Bone marrow (tissue), 2 donors: ENCODE results near the gene PROK2.

Source experiments
- DNase-seq, 2 donors: peaks; one replicate each; lab custom pipeline; 2025; lab: John Stamatoyannopoulos, UW

Gene PROK2

DNA sequence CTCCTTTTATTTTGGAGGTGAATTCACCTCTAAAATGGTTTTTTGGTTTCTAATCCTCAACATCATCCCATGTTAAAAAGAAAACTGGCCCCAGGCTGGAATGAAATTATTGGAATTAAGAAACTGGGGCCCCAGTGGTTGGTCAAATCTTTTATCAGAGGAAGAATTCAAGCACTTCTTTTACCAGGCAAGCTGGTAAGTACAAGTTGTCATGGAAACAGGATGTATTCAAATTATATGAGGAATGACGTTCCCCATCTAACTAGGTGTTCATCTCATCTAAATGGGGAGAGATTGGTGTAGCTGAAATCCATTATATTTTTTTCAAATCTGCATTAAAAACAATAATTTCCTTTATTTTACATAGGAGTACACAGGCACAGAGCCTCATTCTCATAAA is 50.1 kb downstream of the PROK2 start:
- DNase-seq: no peak

DNA sequence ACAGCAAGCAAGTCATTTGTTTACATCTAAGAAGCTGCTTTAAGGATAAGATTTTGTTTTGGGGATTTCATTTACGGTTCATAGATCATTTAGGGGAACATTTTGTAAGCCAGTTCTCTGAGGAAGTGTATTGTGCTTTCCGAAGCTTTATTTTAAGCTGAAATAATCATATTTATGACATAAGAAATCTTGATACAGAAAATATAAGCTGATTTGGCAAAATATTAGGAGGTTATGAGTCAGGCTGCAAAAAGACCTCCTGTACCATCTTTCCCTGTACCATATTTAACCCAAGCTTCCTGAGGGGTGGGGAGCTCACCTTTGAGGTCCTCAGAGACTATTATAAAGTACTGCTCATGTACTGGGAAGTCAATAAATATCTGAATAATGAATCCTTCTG is 51.6 kb downstream of the PROK2 start:
- DNase-seq: no peak

DNA sequence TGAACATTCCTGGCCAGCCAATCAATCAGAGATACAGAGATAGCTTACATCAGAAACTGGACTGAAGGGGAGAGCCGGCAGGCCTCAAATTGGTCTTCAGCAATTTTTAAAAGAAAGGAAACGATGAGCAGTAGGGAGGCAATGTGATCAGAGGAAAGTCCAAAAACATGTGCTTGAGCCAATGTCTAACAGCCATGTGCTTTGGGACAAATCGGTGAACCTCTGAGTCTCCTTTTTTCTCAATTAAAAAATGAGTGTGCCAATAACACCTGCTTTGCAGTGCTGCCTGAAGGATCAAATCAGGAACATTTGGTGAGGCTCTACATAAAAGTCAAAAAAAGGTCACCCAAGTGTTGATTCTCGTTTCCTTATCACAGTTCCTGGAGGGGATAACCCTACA is 52.3 kb downstream of the PROK2 start:
- DNase-seq: no peak

DNA sequence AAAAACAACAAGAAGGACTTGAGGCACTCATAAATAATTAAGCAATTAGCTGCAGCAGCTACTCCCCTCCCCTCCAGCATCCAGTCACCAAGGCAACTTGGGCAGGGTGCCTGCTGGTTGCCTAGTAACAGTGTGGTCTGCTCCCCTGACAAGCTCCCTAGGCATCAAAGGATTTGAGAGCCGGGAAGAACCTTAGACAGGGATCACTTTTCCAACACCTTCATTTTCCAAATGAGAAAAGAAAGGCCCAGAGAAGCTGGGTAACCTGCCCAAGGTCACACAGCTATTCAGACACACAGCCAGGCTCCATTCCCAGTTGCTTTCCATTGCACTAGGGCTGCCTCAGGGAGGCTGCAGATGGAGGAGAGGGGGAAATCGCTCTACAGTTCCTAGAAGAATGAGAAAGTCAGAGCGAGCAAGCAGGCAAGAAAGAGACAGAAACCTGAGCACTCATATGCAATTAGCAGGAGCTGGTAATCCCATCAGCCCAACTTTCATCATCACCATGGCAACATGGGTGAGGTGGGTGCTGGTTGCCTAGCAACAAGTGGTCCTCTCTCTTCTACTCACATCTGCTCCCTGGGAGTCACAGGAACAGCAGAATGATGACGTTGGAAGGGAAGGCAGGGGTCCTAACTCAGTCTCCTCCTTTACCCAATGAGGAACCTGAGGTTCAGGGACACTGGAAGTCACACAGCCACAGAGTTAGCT is 56.2 kb downstream of the PROK2 start:
- no peak for DNase-seq

DNA sequence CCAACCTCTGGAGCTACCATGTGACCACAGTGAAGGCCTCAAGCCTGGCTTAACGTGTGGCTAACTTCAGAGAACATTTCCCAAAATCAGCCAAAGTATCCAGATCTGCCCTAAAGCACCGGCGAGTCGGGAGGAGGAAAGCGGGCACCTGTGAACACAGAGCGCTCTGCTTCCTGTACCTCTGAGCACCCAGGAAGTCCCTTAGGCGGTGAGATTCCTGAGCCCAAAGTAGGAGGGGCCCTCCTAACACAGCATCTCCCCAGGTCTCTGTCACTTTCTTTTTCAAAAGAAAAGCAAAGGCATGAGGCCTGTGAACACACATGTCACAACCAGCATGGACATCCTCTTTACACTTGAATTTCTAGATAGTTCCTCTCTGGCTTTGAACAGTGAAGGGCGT is 58.8 kb downstream of the PROK2 start:
- no peak for DNase-seq

DNA sequence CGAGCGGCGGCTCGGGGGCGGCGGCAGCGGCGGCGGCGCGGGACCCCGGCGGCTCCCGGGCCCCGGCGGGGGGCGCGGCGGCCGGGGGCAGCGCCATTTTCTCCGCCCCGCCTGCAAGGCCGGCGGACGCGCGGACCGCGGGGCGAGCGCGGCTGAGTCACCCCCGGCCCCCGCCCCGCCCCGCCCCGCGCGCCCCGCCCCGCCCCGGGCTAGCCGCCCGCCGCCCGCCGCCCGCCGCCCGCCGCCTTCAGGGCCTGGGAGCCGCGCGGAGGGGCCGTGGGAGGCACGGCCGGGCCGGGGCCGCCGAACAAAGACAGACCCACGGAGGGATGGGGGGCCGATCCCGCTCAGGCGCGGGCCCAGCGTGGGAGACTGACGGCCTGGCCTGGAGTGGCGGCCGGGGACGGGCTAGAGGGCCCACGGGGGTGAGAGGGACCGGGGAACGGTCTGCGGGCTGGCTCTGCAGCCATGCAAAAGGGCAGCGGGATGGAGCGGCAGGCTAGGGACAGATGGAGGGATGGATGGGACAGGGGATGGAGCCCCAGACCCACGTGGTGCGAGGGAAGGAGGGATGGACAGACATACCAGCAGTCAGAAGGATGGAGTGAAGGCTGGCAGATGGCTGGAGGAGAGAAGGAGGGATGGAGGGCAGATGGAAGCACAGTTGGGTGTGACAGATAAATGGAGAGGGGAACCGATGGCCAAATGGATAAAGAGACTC is 59.5 kb downstream of the PROK2 start, which contains the start of gene EIF4E3:
Gene EIF4E3 (minus strand): TSS at position 132 of the 721 bp plus-strand sequence. CDS start 35 bp downstream, at position 97.
- DNase-seq: peak in 1 of 2 donors; percentile 28

DNA sequence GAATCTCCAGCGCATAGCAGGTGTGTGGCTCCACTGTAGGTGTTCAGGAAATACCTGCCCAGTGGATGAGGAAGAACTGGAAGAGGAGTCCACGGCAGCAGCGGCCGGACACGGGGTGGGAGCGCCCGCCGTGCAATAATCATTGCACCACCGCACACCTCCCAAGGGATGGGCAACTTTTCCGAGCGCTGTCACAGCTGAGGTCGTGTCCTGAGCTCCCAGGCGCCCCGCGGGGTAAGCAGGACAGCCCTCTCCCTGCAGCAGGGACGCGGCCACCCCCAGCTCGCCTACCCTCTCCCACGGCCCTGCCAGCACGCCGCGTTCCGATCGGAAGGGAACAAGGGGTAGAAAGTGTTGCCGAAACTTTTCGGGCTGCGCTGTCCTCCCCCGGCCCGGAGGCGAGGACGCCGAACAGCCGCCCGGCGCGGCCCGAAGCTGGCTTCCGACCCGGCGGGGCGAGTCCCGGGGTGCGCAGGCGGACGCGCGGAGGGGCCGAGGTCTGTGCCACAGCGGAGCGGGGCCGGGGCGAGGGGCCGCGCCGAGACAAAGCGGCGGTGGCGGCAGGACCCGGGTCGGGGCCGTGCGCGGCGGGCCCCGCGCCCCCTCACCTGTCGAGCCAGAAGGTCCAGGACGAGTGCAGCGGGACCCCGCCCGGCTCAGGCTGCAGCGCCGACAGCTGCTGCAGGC is 60.2 kb downstream of the PROK2 start:
- DNase-seq: peak in 1 of 2 donors; percentile 26

DNA sequence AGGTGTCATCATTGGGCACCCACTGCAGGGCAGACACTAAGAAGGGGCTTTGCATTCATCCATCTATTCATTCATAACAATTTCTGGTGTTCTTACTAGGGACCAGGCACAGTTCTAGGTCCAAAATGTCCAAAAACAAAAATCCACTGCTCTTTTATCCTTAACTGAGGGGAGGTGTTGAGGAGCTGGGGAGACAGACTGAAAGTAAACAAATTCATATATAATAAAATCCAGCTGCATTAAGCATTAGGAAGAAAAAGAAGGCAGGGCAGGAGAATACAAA is 60.8 kb downstream of the PROK2 start:
- DNase-seq: no peak

DNA sequence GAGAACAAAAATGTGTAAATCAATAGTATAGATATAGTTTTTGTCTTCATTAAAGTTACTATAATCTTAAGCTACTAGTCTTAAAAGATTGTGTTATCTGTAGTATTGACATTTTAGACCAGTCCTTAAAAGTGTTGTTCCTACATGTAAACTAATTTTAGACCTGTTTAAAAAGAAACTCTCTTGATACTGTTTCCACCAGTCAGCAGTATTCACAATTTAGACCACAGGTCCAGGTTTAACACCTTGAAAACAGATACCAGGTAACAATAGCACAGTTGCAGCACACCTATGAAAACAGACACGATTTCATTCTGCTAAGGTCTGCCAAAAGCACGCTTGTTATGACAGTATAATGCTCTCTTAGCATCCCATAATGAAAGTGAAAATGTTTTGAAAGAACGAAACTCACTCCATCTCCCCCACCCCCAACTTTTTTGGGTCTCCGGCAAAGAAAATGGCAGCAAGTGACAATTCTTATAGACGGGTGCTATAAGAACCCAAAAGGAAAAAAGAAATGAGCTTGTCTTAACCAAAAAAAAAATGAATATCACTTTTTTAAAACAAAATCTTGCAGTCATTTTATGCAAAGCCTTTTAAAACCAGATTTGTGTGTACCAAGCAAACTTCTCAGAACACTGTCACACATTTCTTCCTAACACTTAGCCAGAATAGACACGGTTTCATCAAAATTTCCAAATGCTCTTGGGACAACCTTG is 61.3 kb downstream of the PROK2 start:
- DNase-seq: peak in 1 of 2 donors; percentile 53

DNA sequence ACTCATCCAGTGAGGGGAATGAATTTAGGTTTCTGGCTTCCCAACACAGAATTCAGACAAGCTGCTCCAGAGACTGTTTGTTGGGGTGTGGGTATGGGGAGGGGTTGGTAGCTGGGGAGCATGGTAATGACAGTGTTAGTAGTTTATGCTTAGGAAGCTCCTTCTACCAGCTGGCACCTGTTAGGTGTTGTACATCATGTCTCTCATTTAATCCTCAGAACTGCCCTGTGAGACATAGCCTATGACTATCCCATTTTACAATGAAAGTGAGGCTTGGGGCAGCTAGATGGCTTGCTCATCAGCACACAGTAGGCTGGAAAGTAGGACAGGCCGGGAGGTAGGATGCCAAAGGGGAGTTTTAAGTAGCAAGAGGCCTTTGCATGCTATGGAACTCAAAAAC is 62.3 kb downstream of the PROK2 start:
- DNase-seq: no peak
